HG03095 (cell line): ENCODE measurements around the gene PLP2.
"Not testable (repeated sequence)": the region's sequence is repeated elsewhere in the genome, so short reads cannot be mapped to it uniquely, and the experiment has no call there.

Experiments used
- ATAC-seq: cut with Tn5 transposase; IDR thresholded peaks from one replicate; pipeline ENCODE4 v1.9.1; 2021; ENCODE audit warnings: moderate library complexity; ENCODE audit not compliant: unreplicated experiment

The PLP2 gene

DNA sequence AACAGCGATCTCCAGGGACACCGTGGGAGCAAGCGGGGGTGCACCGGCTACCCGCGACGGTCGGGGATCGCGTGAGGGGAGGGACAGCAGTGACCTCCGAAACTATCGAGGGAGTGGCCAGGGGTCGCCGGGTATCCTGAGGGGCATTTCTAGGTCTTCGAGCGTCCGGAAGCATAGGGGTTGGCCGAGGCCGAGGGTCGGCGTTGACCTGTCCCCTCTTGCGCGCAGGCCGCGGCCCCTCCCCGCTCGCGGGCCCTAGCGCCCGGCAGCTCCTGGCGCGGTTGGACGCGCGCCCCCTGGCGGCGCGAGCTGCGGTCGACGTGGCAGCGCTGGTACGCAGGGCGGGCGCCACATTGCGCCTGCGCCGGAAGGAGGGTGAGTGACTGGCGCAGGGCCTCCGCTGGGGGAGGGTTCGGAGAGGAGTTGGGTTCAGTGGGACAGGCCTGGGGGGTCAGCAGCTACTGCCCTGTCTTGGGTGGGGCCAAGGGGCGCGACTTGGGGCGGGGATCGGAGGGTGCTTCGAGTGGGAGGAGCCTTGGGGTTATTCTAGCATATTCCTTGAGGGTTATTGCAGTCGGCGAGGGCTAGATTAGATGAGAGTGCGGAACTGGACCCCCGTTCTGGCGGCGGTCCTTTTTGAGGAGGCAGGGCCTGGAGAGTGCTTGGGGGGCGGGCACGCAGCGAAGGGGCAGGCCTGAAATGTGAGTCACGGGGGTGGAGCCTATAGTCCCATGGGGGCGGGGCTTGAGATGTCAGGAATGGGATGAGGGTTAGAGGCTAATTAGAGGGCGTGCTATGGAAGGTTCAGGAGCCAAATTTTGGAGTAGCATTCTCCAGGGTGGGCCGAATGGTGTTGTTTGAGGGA lies 7.9 kb upstream of the PLP2 start:
- peak; percentile 39 for ATAC-seq

DNA sequence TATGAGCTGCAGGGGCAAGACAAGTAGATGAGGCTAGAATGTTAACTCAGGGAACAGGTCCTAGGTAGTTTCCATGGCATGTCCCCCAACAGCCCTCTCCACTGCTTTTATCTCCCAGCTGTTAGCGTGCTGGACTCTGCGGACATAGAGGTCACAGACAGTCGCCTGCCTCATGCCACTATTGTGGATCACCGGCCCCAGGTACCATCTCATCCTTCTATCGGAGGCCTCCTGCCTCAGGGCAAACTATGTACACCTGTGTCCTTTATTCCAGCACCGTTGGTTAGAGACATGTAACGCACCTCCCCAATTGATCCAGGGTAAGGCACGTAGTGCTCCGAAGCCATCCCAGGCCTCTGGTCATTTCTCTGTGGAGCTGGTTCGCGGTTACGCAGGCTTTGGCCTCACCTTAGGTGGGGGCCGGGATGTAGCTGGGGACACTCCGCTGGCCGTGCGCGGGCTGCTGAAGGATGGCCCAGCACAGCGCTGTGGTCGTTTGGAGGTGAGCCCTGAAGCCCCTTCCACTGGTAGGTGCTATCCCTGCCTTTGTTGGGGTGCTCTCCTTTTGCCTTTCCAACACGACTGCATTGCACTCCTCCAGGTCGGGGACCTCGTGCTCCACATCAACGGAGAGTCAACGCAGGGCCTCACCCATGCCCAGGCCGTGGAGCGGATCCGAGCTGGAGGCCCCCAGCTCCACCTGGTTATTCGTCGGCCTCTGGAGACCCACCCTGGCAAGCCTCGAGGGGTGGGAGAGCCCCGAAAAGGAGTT lies 6.9 kb upstream of the PLP2 start:
- ATAC-seq, result no peak

- ATAC-seq, result no peak
Measured at GRCh38 chrX:49165901-49166881, 5.5 kb upstream of the PLP2 start.

GRCh38 chrX:49166914-49167739 lies 4.6 kb upstream of the PLP2 start:
- no peak for ATAC-seq

GRCh38 chrX:49167740-49168108 lies 4.0 kb upstream of the PLP2 start:
- no peak for ATAC-seq

DNA sequence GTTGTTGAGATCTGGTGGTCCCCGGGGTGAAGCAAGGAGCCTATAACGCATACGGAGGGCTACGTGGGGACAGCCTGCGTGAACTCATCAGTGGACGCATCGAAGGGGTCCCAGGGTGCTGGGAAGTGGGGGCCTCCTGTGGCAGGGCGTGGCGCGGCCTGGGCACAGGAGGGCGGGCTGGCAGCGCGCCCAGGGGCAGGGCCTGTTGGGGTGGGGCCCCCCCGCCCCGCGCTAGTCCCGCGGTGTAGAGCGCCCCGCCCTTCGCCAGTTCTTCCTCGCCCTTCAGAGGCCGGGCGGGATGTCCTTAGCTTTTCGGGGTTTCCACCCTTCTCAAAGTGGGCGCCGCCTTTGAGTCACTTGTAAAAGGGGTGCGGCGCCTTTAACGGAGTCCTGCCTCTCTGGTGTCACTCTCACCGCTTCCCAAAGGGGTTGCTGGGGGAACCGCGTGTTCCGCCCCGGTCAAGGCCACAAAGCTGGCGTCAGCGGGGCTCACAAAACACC lies 632 bp downstream of the PLP2 start:
- peak; percentile 67 for ATAC-seq

- not testable (repeated sequence) for ATAC-seq
Measured at GRCh38 chrX:49173544-49173943, 1.8 kb downstream of the PLP2 start.

GRCh38 chrX:49174723-49175122 lies 3.0 kb downstream of the PLP2 start:
- ATAC-seq, result no peak

GRCh38 chrX:49175435-49176274 lies 4.0 kb downstream of the PLP2 start:
- no peak for ATAC-seq

- no peak for ATAC-seq
Measured at GRCh38 chrX:49176421-49177326, 5.0 kb downstream of the PLP2 start.

- ATAC-seq, result no peak
Measured at GRCh38 chrX:49177338-49177833, 5.7 kb downstream of the PLP2 start.

GRCh38 chrX:49177873-49178480 lies 6.3 kb downstream of the PLP2 start:
- no peak for ATAC-seq

GRCh38 chrX:49178537-49178936 lies 6.8 kb downstream of the PLP2 start:
- no peak for ATAC-seq

GRCh38 chrX:49179358-49179757 lies 7.7 kb downstream of the PLP2 start:
- no peak for ATAC-seq

- no peak for ATAC-seq
Measured at GRCh38 chrX:49183701-49184281, 12.1 kb downstream of the PLP2 start.

DNA sequence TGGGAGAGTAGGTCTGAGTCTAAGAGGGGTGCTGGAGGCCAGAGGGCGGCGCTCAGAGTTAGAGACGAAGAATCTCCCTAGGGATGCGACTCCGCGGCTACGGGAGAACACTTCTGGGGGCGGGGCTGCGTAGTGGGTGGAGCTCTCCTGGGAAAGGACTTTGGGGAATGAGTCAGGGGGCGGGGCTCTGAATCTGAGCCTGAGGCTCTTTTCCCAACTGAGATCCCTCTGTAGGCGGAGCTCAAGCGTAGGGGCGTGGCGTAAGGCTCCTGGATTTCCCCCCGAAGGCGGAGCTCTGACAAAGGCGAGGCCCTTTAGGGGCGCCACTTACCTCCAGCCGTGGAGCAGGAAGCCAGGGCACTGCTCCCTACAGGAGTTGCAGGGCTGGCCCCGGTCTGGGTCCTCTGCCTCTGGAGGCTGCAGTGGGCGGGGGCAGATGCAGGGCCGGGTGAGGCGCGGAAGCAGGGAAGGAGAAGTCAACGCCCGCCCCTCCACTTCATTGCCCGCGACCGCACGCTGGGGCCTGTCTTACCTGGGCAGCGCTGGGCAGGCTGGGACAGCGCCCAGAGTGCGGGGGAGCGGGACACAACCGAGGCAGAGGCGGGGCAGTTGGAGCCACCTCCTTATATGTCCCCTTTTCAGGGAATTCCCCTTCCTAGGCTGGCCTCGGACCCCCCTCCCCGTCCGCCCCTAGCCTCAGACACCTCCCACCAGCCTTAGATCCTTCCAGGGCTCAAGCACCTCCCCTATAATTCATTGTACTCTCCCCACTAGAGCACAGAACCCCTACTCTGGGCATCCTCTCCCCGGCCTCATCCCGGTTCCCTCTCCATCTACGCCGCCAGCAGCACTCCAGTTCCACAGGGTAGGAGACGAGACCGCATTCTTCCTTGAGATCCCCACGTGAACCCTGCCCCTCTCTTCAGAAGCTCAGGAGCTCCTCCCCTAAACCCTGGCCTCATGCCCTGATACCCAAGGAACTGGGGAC lies 12.9 kb downstream of the PLP2 start:
- ATAC-seq, result peak; percentile 45
